GM23248 (cell line): Measurements from ENCODE around the gene USP6. TPM values are rescaled to one million over a fixed set of nuclear protein-coding genes. Genes with fewer than 3 reads are reported as not detected.

ENCODE experiments used
- DNase-seq: peaks from one replicate; pipeline ENCODE4 v3.0.0-alpha.2; 2015
- H2AFZ ChIP-seq: fragments of 200-600 bp; sonication (generic); 2 replicates; pipeline ENCODE4 v1.6.1; 2016; ENCODE audit warnings: antibody characterized with exemption
- H3F3A ChIP-seq: fragments of 200-600 bp; sonication (generic); 2 replicates; pipeline ENCODE4 v1.6.1; 2016; ENCODE audit warnings: mild to moderate bottlenecking, antibody characterized with exemption, mixed run types; ENCODE audit not compliant: insufficient read depth
- H3K27ac ChIP-seq: fragments of 200-600 bp; sonication (generic); 2 replicates; pipeline ENCODE4 v1.5.1; 2016; ENCODE audit warnings: mild to moderate bottlenecking
- H3K27me3 ChIP-seq: fragments of 200-600 bp; sonication (generic); replicated peaks from 2 replicates; pipeline ENCODE4 v1.6.1; 2016; ENCODE audit warnings: mild to moderate bottlenecking; ENCODE audit not compliant: insufficient read depth
- H3K36me3 ChIP-seq: fragments of 200-600 bp; sonication (generic); 2 replicates; pipeline ENCODE4 v1.6.1; 2016; ENCODE audit warnings: low read depth, mild to moderate bottlenecking
- H3K4me1 ChIP-seq: fragments of 200-600 bp; sonication (generic); 2 replicates; pipeline ENCODE4 v1.6.1; 2016; ENCODE audit warnings: mild to moderate bottlenecking; ENCODE audit not compliant: insufficient read depth
- H3K4me2 ChIP-seq: fragments of 200-600 bp; sonication (generic); one replicate; pipeline ENCODE4 v1.6.1; 2016; ENCODE audit warnings: mild to moderate bottlenecking; ENCODE audit not compliant: unreplicated experiment
- H3K4me3 ChIP-seq: fragments of 200-600 bp; sonication (generic); 2 replicates; pipeline ENCODE4 v1.5.1; 2016; ENCODE audit warnings: mild to moderate bottlenecking
- H3K79me2 ChIP-seq: fragments of 200-600 bp; sonication (generic); 2 replicates; pipeline ENCODE4 v1.6.1; 2016; ENCODE audit warnings: mild to moderate bottlenecking; ENCODE audit not compliant: insufficient read depth
- H3K9ac ChIP-seq: fragments of 200-600 bp; sonication (generic); 2 replicates; pipeline ENCODE4 v1.6.1; 2016; ENCODE audit warnings: mild to moderate bottlenecking
- H3K9me2 ChIP-seq: fragments of 200-600 bp; sonication (generic); 2 replicates; pipeline ENCODE4 v1.6.1; 2016; ENCODE audit warnings: mixed run types, mild to moderate bottlenecking, moderate library complexity; ENCODE audit not compliant: insufficient read depth
- H3K9me3 ChIP-seq: fragments of 200-600 bp; sonication (generic); one replicate; pipeline ENCODE4 v1.6.1; 2017; ENCODE audit warnings: low read depth
- H4K20me1 ChIP-seq: fragments of 200-600 bp; sonication (generic); 2 replicates; pipeline ENCODE4 v1.6.0; 2016; ENCODE audit not compliant: insufficient read depth
- EZH2 ChIP-seq: fragments of 200-600 bp; sonication (generic); IDR thresholded peaks from 2 replicates; pipeline ENCODE4 v1.6.1; 2018; ENCODE audit warnings: antibody characterized with exemption, mild to moderate bottlenecking; ENCODE audit not compliant: insufficient read depth, poor library complexity, severe bottlenecking
- EZH2phosphoT487 ChIP-seq: fragments of 200-600 bp; sonication (generic); IDR thresholded peaks from 2 replicates; pipeline ENCODE4 v1.6.1; 2018; ENCODE audit warnings: antibody characterized with exemption, moderate library complexity, mild to moderate bottlenecking, low read depth; ENCODE audit not compliant: insufficient read depth
- WGBS, 2 experiments: methylation state at CpG; one replicate each; pipeline ENCODE4 v1.1.6; 2015 to 2017; ENCODE audit warnings: low lambda C conversion rate in 2 of 2, low coverage in 1 of 2; ENCODE audit errors: missing lambda C conversion rate in 2 of 2; 5-methylcytosine and 5-hydroxymethylcytosine counted together
- in situ Hi-C: fragments of 300-500 bp; cut with MboI; formaldehyde crosslinking; loops from 2 replicates; pipeline ENCODE4 v1.15.0; 2020
- polyA plus RNA-seq: library from polyadenylated mRNA; unstranded; fragments of >200 nt; fragmentation: Nextera tagmentation; extraction: Ambion mirVana; gene quantifications from 2 replicates; pipeline ENCODE4 v1.2.1, GENCODE V29; 2016
- total RNA-seq: library from RNA; depleted of rRNA; stranded (reverse); fragments of >200 nt; shearing (Covaris generic); gene quantifications from 2 replicates; pipeline ENCODE4 v1.2.3, GENCODE V29; 2014

Gene USP6
- total and polyA plus RNA-seq, 2 experiments from 2014 or later = 0.25 TPM; not detected in 1

GRCh38 chr17:5096731-5097100, 19.1 kb upstream of the USP6 start:
- no peak overlapping the region for H3K9ac ChIP-seq
- H3K27ac ChIP-seq = no peak overlapping the region
- H3K4me3 ChIP-seq = no peak overlapping the region
- peaks cover 6% of the 10 kb centered on the region; the same call in 1 of the 2 replicates for H3K27me3 ChIP-seq
- H3K4me2 ChIP-seq = no peak overlapping the region
- DNase-seq = no peak
- in situ Hi-C loops = no loop called here
- no peaks in the 10 kb centered on the region for H3K4me1 ChIP-seq
- no peaks in the 10 kb centered on the region for H3K9me2 ChIP-seq
- H3K9me3 ChIP-seq = peaks cover 8% of the 10 kb centered on the region
- 2 to 3% methylated on average over 7 of the region's 7 CpGs for WGBS, 2 experiments
- H3F3A ChIP-seq = no peaks in the 10 kb centered on the region
- no peak overlapping the region for H2AFZ ChIP-seq
- H3K79me2 ChIP-seq = no peaks in the 10 kb centered on the region
- no peaks in the 10 kb centered on the region for H4K20me1 ChIP-seq
- no peak for TF ChIP-seq EZH2phosphoT487
- H3K36me3 ChIP-seq = peaks cover 12% of the 10 kb centered on the region

- no peaks in the 10 kb centered on the region for H3K9me2 ChIP-seq
- DNase-seq = no peak
- no peaks in the 10 kb centered on the region for H3K79me2 ChIP-seq
- no peaks in the 10 kb centered on the region for H3K4me1 ChIP-seq
- no peak overlapping the region for H3K9ac ChIP-seq
- H3K36me3 ChIP-seq = 0 out of 2 replicates have a peak, but pooled peaks cover 7% of the 10 kb centered on the region
- no peaks in the 10 kb centered on the region for H4K20me1 ChIP-seq
- peaks cover 7% of the 10 kb centered on the region for H3K9me3 ChIP-seq
- no peak overlapping the region for H3K27ac ChIP-seq
- TF ChIP-seq EZH2 (no peak), EZH2phosphoT487 (no peak)
- H3F3A ChIP-seq = no peaks in the 10 kb centered on the region
- in situ Hi-C loops = no loop called here
- peaks cover 6% of the 10 kb centered on the region; the same call in 1 of the 2 replicates for H3K27me3 ChIP-seq
- no peak overlapping the region for H3K4me2 ChIP-seq
- WGBS, 2 experiments = 5 to 6% methylated on average over 52 to 56 of the region's 63 CpGs
- H2AFZ ChIP-seq = no peak overlapping the region
- no peak overlapping the region for H3K4me3 ChIP-seq
Measured at GRCh38 chr17:5097101-5097834, 18.6 kb upstream of the USP6 start.

- DNase-seq = no peak
- WGBS, 2 experiments = 78 to 81% methylated on average over 5 of the region's 5 CpGs
- in situ Hi-C loops = no loop called here
Measured at GRCh38 chr17:5099271-5099670, 16.6 kb upstream of the USP6 start.

GRCh38 chr17:5100832-5101231, 15.0 kb upstream of the USP6 start:
- WGBS, 2 experiments = 56 to 68% methylated on average over 6 of the region's 6 CpGs
- no peaks in the 10 kb centered on the region for H3K4me1 ChIP-seq

More at GRCh38 chr17:5099271-5099670, 16.6 kb upstream of the USP6 start:
- Histone ChIP-seq H3K4me3 (no peak overlapping the region), H4K20me1 (no peaks in the 10 kb centered on the region), H3K9me2 (no peaks in the 10 kb centered on the region), H3F3A (no peaks in the 10 kb centered on the region), H3K79me2 (no peaks in the 10 kb centered on the region), H3K36me3 (no peaks in the 10 kb centered on the region), H3K9me3 (peaks cover 4% of the 10 kb centered on the region), H3K4me2 (no peak overlapping the region), H3K4me1 (no peaks in the 10 kb centered on the region), H3K27me3 (peaks cover 6% of the 10 kb centered on the region; the same call in 1 of the 2 replicates), H2AFZ (no peak overlapping the region), H3K27ac (no peak overlapping the region), H3K9ac (no peak overlapping the region)
- no peak for TF ChIP-seq EZH2phosphoT487
- no peak for TF ChIP-seq EZH2

More at GRCh38 chr17:5100832-5101231, 15.0 kb upstream of the USP6 start:
- no peak for TF ChIP-seq EZH2
- no peak for TF ChIP-seq EZH2phosphoT487
- Histone ChIP-seq H3K9ac (no peak overlapping the region), H3K9me2 (no peaks in the 10 kb centered on the region), H3K27ac (no peak overlapping the region), H3K4me2 (no peak overlapping the region), H3K27me3 (peaks cover 6% of the 10 kb centered on the region; the same call in 1 of the 2 replicates), H3K79me2 (no peaks in the 10 kb centered on the region), H2AFZ (no peak overlapping the region), H3K9me3 (no peaks in the 10 kb centered on the region), H3K36me3 (peaks cover 7% of the 10 kb centered on the region; the same call in 1 of the 2 replicates), H3F3A (no peaks in the 10 kb centered on the region), H4K20me1 (no peaks in the 10 kb centered on the region), H3K4me3 (no peak overlapping the region)
- in situ Hi-C loops = no loop called here
- no peak for DNase-seq
